ENCODE data around the gene FADD.
"Not testable (repeated sequence)": the region's sequence is repeated elsewhere in the genome, so short reads cannot be mapped to it uniquely, and the experiment has no call there.

FADD gene

DNA sequence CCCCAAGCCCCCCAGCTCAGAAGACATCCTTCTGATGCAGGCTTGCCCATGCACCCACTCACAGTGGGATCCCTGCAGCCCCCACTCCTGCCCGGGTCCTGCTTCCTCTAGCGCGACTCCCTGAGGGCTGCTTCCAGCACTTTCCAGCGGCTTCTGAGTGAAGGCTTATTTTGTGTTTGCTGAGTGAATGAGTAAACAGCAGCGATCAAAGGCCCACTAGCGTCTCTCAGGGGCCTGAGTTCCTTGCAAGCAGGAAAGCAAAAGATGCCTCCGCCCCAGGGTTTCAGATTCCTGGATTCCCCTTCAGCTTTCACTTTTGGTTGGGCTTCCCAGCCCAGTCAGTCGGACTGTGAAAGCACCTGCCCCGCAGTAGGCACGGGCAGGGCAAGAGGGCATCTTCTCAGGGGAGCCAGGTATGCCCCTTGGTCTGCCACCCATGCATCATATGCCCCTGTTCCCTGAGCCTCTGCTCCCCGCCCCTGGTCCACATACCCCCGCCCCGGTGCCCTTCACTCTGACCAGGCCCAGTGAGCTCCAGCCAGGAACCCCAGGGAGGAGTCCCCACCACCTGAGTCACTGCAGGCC lies 9.2 kb downstream of the FADD start:
- no peak overlapping the region for H3K4me3 ChIP-seq (ENCODE audit: low read length)
- no peak for DNase-seq (ENCODE audit: low read depth)
- TF ChIP-seq, protein P1, sequence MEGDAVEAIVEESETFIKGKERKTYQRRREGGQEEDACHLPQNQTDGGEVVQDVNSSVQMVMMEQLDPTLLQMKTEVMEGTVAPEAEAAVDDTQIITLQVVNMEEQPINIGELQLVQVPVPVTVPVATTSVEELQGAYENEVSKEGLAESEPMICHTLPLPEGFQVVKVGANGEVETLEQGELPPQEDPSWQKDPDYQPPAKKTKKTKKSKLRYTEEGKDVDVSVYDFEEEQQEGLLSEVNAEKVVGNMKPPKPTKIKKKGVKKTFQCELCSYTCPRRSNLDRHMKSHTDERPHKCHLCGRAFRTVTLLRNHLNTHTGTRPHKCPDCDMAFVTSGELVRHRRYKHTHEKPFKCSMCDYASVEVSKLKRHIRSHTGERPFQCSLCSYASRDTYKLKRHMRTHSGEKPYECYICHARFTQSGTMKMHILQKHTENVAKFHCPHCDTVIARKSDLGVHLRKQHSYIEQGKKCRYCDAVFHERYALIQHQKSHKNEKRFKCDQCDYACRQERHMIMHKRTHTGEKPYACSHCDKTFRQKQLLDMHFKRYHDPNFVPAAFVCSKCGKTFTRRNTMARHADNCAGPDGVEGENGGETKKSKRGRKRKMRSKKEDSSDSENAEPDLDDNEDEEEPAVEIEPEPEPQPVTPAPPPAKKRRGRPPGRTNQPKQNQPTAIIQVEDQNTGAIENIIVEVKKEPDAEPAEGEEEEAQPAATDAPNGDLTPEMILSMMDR (conservative IDR thresholded peaks at IDR 0.05; ENCODE audit: low read depth, low read length), result no peak

DNA sequence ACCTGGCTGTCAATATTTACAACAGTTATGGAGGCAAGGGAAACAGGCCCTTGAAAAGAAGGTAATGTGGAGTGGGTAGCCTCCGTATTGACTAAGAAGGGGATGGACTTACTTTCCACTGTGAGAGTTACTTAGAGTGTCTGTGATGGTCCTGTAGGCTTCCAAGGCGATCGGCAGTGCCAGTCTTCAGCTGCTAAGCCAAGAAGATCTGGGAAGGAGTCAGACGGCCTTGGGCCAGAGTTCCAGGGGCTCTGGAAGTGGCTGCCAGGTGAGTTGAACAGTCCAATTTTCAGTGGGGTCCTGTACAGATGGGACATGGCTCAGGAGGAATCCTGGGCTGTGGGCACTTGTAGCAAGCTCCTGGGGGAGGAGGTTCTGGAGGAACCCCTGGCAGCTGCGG lies 14.3 kb downstream of the FADD start:
- not testable (repeated sequence) for H3K4me3 ChIP-seq (ENCODE audit: low read length)

DNA sequence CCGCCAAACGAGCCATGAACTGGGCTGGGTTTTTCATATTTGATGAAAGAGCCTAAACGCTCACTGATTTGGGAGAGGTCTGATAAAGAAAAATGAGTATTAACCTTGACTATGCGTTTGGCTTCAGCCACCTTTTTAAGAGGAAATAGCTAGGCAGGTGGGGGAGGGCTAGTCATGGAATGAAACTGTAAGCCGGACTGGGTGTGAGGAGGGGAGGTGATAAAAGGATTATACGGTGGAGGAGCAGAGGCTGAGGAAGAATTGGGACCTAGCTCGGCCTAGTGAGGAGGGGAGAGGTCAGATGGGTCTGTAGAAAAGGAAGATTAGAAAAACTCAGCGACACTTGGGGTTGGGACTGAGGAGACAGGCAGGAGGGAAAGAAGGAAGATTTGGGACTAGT lies 15.0 kb downstream of the FADD start:
- DNase-seq (ENCODE audit: low read depth); H3K4me3 ChIP-seq (ENCODE audit: low read length): not testable (repeated sequence)

More for the DNA sequence above, 14.3 kb downstream of the FADD start:
- DNase-seq (ENCODE audit: low read depth), result not testable (repeated sequence)

DNA sequence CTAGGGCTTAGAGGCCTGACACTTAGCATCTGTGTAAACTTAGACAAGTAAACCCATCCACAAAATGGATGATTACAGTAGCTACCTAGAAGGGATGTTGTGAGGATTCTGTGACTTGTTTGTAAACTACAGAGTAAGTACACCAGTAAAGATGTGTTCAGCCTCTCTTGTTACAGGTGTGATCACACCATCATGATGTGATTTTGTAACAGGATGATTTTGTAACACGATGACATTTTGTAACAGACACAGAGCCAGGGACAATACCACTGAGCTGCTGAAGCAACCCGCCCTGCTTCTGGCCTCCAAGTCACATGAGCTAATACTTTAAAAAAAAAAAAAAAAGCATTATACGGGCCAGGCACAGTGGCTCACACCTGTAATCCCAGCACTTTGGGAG lies 17.0 kb downstream of the FADD start:
- no peak for DNase-seq (ENCODE audit: low read depth)
- TF ChIP-seq, protein P1 (conservative IDR thresholded peaks at IDR 0.05; ENCODE audit: low read depth, low read length), result no peak
- H3K4me3 ChIP-seq (ENCODE audit: low read length), result no peak overlapping the region

DNA sequence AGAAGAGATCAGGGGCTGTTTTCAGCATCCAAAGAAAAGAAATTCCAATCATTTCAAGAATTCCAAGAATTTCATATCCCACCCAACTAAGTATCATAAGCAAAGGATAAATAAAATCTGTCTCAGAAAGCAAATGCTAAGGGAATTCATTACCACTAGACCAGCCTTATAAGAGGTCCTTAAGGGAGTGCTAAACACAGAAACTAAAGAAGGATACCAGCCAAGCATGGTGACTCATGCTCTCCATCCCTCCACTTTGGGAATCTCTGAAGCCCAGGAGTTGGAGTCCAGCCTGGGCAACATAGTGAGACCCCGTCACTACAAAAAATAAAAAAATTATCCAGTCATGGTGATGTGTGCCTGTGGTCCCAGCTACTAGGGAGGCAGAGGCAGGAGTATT lies 17.8 kb downstream of the FADD start:
- TF ChIP-seq, protein P1 (conservative IDR thresholded peaks at IDR 0.05; ENCODE audit: low read depth, low read length), result no peak
- no peak overlapping the region for H3K4me3 ChIP-seq (ENCODE audit: low read length)
- peak; percentile 27 for DNase-seq (ENCODE audit: low read depth)

DNA sequence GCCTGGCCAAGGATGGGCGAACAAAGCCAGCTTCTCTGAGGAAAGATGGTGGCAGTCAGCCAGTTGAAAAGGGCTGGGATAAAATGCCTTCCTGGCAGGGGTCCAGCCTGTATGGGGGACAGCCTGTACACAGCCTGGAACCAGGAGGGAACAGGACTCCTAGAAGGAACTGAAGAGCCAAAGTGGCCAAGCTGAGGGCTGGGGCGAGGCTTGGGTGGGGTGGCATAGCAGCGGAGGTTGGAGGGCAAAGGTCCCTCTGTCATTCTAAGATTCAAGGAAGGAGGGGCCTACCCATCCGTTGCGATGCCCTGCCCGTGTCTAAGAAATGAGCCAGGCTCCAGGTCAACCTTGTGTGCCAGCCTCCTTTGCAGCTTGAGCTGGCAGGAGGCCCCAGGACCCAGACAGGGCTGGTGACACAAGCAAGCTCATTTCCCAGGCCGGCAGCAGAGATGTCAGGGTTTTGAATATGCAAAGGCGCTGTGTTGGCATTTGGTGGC lies 22.6 kb downstream of the FADD start:
- no peak for DNase-seq (ENCODE audit: low read depth)
- H3K4me3 ChIP-seq (ENCODE audit: low read length), result no peak overlapping the region
- TF ChIP-seq, protein P1 (conservative IDR thresholded peaks at IDR 0.05; ENCODE audit: low read depth, low read length), result no peak

DNA sequence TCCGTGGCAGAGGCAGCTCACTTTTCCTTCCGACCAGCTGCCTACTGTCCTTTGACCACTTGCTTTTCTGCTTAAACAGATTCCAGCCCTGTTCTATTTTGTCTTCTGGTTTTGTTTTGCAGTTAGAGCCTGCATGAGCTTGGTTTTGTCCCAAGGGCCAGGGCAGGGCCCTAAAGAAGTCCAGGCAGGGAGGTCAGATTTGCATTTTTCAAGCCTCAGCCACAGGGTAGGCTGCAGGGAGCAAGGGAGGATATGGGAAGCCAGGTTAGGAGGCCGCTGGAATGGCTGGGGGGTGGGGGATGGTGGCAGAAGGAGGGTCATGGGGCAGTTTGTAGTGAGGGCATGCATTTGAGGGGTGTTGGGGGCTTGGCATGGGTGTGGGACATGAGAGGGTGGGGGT lies 23.1 kb downstream of the FADD start:
- TF ChIP-seq, protein P1 (conservative IDR thresholded peaks at IDR 0.05; ENCODE audit: low read depth, low read length), result no peak
- DNase-seq (ENCODE audit: low read depth), result no peak
- no peak overlapping the region for H3K4me3 ChIP-seq (ENCODE audit: low read length)

DNA sequence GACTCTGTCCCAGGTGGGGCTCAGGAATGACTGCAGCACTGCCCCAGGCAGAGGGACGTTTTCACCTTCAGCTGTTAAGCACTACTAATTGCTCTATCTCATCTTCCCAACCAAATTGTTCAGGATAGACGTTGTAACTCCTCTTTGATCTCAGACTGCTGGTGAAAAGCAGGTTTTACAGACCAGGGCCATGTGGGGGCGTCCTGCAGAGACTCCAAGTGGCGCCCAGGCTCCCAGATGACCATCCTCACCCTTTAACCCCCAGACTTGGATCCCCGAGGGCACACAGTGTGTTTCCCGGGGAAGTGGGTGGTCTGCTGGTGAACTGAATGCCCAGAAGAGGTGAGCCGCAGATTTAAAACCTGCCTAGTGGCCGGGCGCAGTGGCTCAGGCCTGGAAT lies 23.9 kb downstream of the FADD start:
- TF ChIP-seq, protein P1 (conservative IDR thresholded peaks at IDR 0.05; ENCODE audit: low read depth, low read length), result peak; percentile 34
- no peak overlapping the region for H3K4me3 ChIP-seq (ENCODE audit: low read length)
- no peak for DNase-seq (ENCODE audit: low read depth)
